DMS79 (cell line): Measurements from ENCODE around the gene PTP4A2.

Experiments used
- DNase-seq: peaks from one replicate; lab custom pipeline; 2025; lab: John Stamatoyannopoulos, UW

The PTP4A2 gene

DNA sequence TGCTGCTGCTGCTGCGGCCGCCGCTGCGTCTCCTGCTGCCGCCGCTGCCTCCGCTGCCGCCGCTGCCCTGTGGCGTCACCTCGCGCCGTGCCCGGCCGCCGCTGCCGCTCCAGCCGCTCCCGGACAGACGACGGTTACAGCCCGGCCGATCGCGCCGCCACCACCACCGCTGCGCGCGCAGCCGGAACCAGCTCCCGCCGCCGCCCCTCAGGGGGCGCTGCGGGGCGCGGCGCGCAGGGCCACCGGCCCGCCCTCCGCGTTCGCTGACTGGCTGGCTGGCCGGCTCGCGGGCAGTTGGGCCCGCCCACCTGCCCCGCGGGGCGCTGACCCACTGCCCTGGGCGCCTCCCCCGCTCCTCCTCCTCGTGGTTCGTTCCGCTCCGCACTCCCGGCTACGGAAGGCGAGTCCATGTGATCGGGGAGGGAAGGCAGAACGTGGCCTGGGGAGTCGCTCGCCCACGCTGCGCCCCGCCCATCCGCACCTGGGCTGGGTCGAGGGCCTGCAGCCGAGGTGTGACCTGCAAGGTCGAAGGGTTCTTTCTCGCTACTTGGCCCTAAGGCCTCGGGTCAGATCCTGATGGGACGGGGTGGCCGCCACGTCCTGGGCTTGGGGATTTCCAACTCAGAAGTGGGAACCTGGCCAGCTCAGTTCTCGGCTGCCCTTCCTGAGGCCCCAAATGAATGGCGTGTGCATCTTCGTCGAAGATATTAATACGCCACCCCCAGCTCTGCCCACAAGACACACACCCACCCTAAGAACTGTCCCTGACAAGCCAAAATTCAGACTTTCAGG is at the start of gene PTP4A2:
PTP4A2 (minus strand) TSS at position 185 of the 792 bp plus-strand sequence. CDS start 19,303 bp downstream, outside the sequence.
- peak; percentile 93 for DNase-seq

DNA sequence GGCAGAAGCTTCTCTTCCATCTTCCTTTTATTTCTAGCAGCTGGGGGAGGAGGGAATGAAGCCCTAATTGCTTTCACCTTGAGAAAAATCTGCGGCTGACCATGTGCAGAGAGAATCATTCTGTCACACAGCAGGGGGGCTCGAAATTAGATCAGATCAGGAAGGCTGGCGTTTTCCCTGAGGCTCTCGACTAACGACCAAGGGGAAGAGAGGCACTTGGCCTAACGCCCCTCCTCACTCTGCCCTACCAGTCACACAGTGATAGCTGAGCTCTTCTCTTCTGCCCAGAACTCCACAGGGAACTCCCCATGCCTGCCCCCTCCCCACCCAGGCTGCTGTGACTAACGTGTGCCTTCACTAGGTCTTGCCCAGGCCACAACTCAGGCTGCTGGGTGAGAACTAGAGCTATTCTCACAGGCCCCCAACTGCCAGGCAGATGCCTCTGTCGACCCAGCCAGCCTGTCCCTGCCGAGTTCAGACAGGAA is 49.0 kb upstream of the PTP4A2 start:
- peak; percentile 55 for DNase-seq

DNA sequence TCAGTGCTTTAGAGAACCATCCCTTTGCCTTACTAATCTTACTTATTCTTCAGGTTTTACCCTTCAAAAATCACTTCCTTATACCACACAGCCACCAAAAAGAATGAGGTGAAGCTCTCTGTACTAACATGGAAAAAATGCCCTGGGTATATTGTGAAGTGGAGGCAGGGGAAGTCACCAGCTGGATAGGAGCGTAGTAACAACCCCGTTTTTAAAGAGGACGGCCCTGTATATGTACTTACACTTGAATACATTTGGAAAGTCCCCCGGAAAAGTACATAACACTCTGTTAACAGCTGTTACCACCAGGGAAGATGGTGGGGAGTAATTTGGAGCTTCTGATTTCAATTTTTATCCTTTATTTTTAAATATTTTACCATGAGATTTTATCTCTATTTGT is 47.3 kb upstream of the PTP4A2 start:
- DNase-seq: peak; percentile 72

DNA sequence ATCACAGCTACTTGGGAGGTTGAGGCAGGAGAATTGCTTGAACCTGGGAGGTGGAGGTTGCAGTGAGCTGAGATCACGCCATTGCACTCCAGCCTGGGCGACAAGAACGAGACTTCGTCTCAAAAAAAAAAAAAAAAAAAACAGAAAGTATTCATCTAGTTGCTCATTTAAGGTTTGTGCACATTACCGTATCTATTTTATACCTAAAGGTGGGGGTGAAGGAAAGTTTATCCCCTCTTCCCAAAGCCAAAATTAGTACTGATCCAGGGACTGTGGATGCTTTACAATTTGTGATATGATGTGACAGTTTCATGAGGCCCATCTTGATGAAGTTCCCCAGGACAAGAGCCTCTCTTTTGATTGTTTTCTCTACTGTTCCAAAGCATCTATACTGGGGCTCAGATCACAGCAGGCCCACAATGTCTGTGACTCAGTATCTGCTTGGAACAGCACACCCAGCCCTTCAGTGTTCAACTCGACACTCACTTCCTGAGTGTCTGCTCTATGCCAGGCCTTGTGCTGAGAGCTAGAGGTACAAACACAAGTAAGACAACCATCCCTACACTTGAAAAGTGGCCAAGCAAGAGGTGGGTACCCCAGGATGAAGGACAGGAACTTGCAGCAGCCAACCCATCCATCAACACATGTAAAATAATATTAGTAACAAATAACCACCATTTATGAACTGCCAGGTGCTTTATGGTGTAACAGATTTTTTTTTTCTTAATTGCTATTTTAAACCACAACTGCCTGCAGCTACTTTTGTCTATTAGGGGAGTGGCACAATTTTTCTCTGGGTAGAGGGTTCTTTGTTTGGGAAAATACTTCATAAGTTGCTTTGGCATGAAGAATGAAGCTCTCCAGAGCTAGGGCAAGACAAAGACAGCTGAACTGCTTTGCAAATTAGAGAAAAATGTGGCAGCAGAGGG is 46.5 kb upstream of the PTP4A2 start:
- peak; percentile 85 for DNase-seq

DNA sequence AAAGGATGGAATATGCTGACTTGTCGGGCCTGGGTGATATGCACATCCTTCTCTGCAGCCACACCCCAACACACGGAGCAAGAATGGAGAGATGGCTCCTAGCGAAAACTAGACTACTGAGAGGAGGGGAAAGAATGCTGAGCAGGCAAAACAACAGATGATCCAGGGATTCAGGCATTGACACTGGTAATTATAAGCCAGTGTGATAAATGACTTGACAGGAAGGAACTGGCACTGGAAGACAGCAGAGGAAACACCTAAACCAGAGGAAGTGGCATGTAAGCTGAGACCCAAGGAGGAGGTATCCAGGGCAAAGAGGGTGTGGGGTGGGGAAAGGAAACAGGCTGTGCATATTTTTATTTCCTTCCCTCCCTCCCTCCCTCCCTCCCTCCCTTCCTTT is 43.8 kb upstream of the PTP4A2 start:
- DNase-seq: no peak

DNA sequence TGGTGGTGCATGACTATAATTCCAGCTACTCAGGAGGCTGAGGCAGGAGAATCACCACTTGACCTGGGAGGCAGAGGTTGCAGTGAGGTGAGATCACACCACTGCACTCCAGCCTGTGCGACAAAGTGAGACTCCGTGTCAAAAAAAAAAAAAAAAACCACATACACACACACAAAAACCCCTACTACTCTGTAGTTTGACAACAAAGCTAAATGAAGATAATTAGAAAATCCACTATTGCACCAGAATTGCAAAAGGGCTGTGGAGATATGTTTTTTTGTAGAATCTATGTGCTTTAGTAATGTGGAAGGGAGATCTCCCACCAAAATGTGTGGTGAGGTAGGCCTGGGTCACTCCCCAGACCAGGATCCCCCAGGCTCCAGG is 43.3 kb upstream of the PTP4A2 start:
- DNase-seq: no peak

DNA sequence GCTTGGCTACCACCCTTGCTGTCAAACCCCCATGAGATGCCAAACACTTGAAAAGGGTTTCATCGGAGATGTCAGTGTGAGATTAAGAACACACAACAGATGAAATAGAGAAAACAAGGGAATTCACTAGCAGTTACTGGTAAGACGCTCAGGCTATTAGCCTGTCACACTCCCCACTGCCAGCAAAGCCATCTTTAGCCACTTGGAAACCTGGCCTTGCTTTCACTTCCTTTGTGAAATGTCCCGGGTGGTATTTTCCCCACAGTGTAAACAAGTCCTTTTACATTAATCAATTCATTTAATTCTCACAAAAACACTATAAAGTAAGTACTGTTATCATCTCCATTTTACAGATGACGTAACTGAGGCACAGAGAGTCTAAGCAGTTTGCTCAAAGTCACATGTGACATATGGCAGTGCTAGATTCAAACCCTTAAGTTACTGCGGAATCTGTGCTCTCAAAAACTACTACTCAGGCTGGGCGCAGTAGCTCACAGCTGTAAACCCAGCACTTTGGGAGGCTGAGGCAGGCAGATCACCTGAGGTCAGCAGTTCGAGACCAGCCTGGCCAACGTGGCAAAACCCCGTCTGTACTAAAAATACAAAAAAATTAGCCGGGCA is 42.8 kb upstream of the PTP4A2 start:
- no peak for DNase-seq

DNA sequence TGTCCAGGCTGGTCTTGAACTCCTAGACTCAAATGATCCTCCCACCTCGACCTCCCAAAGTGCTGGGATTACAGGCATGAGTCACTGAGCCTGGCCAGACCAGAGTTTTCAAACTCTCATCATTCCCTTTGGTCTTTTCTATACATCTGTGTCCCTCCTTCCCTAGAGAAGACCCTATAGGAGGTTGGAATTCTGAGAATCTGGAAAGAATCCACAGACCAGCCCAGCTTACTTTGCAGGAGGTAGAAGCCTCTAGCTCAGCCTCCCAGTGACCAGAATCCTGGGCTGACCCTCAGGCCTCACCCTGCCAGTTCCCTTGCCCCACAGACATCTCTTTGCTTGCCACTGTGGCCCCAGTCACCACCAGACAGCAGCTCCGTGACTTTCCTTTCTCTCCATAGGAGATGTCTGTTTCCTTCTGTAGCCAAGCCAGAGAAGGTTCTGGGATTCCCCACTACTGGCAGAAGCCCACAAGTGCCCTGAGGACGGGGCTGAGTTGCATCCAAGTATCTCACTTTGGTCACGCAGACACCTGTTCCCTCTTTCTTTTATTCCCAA is 40.8 kb upstream of the PTP4A2 start:
- DNase-seq: no peak

DNA sequence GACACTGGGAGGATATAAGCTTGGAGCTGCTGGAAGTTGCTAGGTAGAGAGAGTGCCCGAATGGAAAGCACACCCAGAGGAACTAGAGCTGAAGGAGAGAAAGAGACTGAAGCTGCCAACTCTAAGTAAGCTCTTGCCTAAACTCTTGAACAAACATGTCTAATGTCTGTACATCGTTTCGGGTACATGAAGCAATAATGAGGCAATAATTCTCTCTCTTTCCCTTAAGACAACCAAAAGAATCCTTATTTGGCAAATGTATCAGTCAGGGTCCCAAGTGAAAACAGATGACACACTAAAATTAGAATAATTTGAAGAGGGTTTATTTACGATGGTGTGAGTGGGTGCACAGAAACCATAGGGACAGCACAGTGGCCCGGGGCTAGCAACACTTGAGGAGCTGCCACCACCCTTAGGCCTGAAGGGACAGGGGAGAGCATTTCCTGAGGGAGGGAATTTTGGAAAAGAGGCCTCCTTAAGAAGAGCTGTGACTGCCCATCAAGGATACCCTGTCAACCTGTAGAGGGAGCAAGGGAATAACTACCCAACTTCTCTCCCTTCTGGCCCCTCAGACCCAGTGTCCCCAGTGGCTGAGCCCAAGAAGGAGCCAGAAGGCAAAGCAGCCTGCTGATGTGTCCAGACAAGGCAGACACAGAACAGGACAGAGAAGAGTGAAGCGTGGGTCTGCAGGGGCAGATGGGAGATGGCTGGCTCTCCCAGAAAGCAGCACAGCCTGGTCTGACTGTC is 39.4 kb upstream of the PTP4A2 start:
- DNase-seq: no peak

DNA sequence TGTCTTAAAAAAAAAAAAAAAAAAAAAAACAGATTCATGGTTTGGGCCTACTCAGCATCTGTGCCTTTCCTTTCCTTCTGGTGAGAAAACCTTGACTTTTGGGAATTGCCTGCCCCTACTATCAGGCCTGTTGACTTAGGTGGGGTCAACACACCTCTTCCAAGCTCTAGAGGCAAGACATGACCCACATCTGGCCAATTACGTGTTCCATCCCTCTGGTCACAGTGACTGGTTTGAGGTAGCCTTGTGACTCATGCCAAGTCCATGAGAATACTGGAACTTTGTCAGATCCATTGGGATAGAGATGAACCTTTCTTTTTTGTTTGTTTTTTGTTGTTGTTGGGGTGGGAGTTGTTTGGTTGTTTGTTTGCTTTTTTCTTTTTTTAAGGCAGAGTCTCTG is 38.2 kb upstream of the PTP4A2 start:
- DNase-seq: no peak

DNA sequence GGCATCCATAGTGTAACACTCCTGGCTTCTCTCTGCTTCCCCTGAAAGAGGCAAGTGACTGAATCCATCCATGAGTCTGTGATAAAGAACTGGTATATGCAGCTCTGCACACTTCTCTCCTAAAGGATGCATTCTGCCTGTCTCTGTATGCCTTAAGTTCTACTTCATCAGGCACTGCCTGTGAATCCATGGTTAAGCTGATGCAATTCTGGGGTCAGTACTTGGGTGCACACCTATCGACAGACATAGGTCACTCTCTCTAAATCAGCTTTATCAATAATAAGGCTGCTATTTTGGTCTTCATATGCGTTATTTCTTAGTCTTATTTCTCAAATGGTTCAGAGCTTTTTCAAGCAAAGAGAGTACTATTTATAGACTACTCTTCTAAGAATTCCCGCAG is 32.7 kb upstream of the PTP4A2 start:
- no peak for DNase-seq

DNA sequence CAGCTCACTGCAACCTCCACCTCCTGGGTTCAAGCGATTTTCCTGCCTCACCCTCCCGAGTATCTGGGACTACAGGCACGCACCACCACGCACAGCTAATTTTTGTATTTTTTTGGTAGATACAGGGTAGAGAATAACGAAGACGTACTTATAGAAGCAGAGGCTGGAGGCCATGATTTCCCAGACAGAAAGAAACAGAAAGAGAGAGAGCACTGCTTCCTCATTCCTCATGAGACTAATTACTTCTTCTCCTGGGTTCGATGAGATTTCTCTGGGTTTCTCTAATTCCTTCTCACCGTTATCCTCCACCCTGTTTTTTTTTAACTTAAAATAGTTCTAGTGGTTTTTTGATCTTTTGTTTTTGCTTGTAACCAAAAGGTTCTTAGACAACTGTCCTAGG is 23.4 kb upstream of the PTP4A2 start:
- DNase-seq: no peak

DNA sequence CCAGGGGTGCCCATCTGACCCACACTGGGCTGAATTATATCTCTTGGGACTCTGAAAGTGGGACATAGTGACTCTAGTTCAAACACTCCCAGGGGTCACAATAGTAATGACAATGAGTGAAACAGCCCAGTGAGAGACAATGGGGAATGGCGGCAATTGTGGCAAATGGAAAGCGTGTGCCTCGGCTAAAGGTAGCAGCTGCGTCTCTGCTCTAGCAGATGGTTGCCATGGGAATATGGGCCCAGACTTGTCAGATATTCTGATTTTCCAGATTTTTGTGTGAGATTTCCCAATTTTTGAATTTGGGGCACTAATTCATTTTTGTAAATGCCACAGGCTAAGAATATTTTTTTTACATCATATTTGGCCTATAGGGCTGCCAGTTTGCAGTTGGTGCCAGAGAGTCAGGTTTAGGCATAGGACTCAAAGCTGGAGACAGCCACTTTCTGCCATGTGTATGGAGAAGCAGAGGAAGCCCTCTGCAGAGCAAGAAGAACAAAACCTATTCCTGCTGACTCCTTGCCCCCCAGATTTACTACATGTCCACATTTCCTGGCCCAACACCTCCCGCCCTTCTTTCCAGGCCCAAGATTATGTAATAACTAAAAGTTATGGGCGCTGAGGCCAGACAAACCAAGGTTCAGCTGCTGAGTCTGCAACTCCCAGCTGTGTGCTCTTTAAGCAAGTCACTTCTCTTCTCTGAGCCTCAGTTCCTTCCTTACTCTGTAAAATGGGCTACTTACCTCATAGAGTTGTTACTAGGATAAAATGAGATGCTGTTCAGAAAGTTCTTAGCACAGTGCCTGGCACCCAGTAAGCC is 21.6 kb upstream of the PTP4A2 start:
- DNase-seq: no peak

DNA sequence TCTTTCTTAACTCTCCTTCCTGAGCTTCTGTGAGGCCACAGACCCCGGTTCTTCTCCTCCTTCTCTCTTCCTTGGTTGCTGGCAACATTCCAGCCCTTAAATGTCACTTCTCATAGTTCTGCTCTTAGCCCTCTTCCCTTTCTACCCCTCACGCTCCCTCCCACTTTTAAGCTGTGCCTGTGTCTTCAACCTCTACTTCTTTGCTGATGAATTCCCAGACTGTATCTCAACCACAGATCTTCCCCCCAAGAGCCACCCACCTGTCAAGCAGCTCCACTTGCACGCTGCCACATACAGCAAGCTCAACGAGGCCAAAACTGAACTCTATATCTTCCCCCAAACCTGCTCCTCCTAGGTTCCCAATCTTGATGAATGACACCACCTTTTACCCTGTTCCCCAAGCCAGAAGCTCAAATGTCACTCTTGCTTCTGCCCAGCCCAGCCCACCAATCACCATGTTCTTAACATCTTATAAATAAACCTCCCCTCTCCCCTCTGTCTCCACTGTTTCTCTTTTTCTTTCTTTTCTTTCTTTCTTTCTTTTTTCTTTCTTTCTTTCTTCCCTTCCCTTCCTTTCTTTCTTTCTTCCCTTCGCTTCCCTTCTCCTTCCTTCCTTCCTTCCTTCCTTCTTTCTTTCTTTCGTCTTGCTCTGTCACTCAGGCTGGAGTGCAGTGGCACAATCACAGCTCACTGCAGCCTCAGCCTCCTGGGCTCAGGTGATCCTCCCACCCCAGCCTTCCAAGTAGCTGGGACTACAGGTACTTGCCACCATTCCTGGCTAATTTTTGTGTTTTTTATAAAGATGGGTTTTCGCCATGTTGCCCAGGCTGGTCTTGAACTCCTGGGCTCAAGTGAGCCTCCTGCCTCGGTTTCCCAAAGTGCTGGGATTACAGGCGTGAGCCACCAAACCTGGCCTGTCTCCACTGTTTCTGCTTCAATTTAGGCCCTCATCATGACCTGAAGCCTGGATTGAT is 19.8 kb upstream of the PTP4A2 start:
- DNase-seq: no peak

DNA sequence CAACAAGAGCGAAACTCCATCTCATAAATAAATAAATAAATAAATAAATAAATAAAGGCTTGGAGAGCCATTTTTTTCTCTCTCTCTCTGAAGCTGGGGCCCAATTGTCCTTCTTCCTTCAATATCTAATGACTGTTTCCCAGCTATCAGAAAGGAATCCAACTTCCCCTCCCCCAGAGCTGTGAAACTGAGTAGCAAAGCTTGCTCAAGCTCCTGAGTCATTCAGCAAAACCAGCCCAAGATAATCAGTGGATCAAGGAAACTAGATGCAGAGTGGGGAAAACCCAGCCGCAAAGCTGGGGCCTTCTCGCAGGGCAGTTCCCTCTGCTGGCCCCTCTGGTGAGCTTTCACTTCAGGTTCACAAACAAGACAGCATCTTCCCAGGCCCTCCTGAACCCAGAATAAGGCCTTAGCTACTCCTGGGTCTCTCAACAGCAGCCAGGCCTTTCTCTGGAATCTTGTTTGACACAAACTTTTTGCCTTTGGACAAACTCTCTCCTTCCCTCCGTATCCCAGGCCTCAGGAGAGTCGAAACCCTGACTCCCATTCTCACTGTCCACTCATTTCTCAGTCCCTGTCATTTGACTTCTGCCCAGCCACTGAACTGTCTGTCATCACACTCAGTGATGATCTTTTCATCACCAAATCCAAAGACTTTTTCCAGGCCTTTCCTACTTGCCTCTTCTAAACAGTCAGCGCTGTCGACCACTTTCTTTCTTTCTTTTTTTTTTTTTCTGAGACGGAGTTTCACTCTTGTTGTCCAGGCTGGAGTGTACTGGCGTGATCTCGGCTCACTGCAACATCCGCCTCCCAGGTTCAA is 18.0 kb upstream of the PTP4A2 start:
- DNase-seq: no peak

DNA sequence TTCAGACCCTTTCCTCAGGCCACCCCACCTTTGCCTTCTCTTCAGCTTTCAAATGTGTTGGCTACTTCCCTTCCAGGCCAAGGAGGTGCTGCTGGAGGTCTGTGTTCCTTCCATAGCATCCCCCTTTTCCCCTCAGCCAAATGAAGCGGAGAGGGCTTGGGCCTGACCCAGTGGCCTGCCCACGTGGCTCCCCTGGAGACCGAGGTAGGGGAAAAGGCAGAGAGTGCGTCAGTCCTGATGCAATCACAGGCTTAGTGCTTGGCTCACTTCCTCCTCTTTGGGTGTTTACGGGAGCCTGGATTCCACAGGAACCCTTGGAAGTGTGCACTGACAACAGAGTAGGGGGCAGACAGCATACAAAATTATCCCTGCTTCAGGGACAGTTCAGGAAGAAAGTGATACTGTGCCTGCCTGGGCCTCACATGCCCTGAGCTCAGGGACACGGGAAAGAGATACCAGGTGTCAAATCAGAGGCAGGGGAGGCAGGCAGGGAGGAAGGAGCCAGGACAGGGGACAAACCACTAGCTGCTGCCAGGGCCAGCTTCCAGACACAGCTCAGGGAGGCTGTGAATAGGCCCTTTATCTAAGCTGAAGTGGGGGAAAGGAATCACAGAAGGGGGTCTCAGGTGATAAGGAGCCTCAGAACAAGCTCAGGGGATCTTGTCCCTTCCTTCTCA is 16.6 kb upstream of the PTP4A2 start:
- DNase-seq: no peak

DNA sequence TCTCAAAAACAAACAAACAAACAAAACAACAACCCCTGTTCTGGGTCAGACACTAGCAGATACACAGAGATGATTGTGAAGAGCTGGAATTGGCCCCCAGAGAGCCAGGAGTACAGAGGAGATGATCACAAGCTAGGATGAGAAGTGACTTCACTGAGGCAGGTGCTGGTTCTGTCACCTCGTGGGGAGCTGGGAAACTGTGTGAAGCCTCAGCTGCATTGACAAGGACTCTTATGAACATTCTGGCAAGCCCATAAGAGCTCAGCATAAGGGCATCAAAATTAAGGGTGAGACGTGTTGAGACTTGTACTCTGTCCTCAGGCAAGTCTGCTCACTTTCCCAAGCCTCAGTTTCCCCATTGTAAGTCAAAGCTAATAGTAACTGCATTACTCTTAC is 14.7 kb upstream of the PTP4A2 start:
- no peak for DNase-seq

DNA sequence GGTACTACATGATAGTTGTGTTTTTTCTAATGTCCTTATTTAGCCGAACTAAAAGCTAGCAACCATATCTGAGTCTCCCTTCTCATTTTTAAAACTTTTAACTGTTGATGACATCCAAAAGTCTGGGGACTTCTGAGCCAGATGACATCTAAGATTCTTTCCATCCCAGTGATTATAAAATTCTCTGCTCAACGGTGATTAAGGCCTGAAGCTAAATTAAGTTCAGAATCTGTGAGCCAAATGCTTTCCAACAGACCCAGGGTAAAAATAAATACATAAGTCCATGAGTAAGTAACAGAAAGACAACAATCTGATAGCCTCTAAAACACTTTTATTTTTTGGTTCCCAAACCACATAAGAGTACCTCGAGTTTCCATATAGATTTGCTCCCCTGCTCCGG is 13.1 kb upstream of the PTP4A2 start:
- no peak for DNase-seq
